Measurements from ENCODE around the gene RPL39. TPM values are rescaled to one million over a fixed set of nuclear protein-coding genes. Genes with fewer than 3 reads are reported as not detected.
"Not testable (repeated sequence)": the region's sequence is repeated elsewhere in the genome, so short reads cannot be mapped to it uniquely, and the experiment has no call there.

Gene RPL39
- total and polyA plus RNA-seq, 12 donors = 1,035 to 6,428 (median 1,087) TPM

DNA sequence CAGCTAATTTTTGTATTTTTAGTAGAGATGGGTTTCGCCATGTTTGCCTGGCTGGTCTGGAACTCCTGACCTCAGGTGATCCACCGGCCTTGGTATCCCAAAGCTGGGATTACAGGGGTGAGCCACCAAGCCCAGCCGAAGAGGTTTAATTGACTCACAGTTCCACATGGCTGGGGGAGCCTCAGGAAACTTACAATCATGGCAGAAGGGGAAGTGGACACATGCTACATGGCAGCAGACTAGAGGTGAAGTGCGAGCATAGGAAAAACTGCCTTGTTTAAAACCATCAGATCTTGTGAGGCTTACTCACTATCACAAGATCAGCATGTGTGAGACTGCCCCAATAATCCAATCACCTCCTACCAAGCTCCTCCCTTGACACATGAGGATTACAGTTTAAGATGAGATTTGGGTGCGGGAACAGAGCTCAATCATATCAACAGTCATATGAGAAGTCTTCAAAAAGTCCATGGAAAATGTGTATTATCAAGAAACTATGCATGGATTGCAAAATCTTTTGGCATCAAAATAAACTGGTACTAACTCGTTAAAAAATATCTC lies 25.8 kb upstream of the RPL39 start:
- H3K36me3 ChIP-seq = no peaks in the 10 kb centered on the region
- H3K4me3 ChIP-seq = no peak overlapping the region
- 83 to 88% methylated on average over 6 of the region's 6 CpGs for WGBS, 2 donors
- no peaks in the 10 kb centered on the region for H3K9me3 ChIP-seq
- no peak overlapping the region for H3K27ac ChIP-seq
- intact Hi-C loops (cut with DNase I) = no loop called here
- ATAC-seq (no peak), DNase-seq (no peak)
- H3K4me1 ChIP-seq = no peaks in the 10 kb centered on the region
- no peak for TF ChIP-seq CTCF (IDR thresholded peaks at IDR 0.05)
- no peaks in the 10 kb centered on the region for H3K27me3 ChIP-seq

- Histone ChIP-seq H3K4me1 (no peaks in the 10 kb centered on the region), H3K9me3 (no peaks in the 10 kb centered on the region), H3K27me3 (no peaks in the 10 kb centered on the region), H3K4me3 (no peak overlapping the region), H3K36me3 (no peaks in the 10 kb centered on the region), H3K27ac (no peak overlapping the region)
- DNase-seq (no peak), ATAC-seq (no peak)
- no peak for TF ChIP-seq CTCF (IDR thresholded peaks at IDR 0.05)
- intact Hi-C loops (cut with DNase I) = no loop called here
- WGBS, 2 donors = 77 to 84% methylated on average over 3 of the region's 3 CpGs
Measured at GRCh38 chrX:119816300-119816699, 24.9 kb upstream of the RPL39 start.

- Histone ChIP-seq H3K27me3 (no peaks in the 10 kb centered on the region), H3K36me3 (no peaks in the 10 kb centered on the region), H3K4me1 (no peaks in the 10 kb centered on the region), H3K9me3 (no peaks in the 10 kb centered on the region), H3K27ac (no peak overlapping the region), H3K4me3 (no peak overlapping the region)
- intact Hi-C loops (cut with DNase I) = no loop called here
- no peak for DNase-seq
- no peak for ATAC-seq
- no peak for TF ChIP-seq CTCF (IDR thresholded peaks at IDR 0.05)
- 56 to 82% methylated on average over 1 of the region's 1 CpG for whole genome bisulfite sequencing, 2 donors
Measured at GRCh38 chrX:119809185-119809666, 17.8 kb upstream of the RPL39 start.

DNA sequence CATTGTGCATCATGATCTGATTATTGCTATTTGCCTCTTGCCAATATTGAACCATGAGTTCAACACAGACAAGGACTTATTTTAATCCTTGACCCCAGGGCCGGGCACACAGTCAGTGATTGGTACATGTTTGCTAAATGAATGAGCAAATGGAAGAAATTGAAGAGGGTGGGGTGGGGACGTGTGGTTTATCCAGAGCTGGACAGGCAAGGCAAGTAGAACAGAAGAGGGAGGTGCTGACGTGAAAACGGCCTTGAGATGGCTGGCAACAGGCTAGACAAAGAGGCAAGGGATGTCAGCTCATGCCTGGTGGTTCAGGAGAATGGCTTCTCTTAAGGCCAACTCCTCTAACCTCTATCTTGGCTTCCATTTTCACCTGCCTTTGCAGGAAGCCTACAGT lies 17.0 kb upstream of the RPL39 start:
- H3K9me3 ChIP-seq; H3K27ac ChIP-seq; DNase-seq; H3K36me3 ChIP-seq; H3K4me1 ChIP-seq; ATAC-seq; intact Hi-C loops (cut with DNase I); H3K27me3 ChIP-seq; H3K4me3 ChIP-seq: not testable (repeated sequence)
- 20% methylated on average over 1 of the region's 4 CpGs; no CpG with 5 or more reads in 1 of the 2 donors for WGBS, 2 donors

DNA sequence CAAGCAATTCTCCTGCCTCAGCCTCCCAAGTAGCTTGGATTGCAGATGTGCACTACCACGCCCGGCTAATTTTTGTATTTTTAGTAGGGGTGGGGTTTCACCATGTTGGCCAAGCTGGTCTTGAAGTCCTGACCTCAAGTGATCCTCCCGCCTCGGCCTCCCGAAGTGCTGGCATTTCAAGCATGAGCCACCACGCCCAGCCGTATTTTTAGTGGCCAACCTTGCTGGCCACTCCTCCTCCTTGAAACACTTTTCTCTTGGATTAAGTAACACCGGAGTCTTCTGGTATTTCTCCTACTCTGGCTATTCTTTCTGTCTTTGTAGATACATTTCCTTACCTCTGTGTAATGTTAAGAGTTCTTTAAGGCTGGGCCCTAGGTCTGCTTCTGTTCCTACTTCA lies 11.1 kb upstream of the RPL39 start:
- 91 to 96% methylated on average over 8 of the region's 8 CpGs for WGBS, 2 donors
- intact Hi-C loops (cut with DNase I) = no loop called here
- H3K4me3 ChIP-seq = no peak overlapping the region
- no peak overlapping the region for H3K27ac ChIP-seq
- H3K36me3 ChIP-seq = no peaks in the 10 kb centered on the region
- no peaks in the 10 kb centered on the region for H3K9me3 ChIP-seq
- no peaks in the 10 kb centered on the region for H3K27me3 ChIP-seq
- ATAC-seq (no peak), DNase-seq (no peak)
- no peaks in the 10 kb centered on the region for H3K4me1 ChIP-seq
- no peak for TF ChIP-seq CTCF (IDR thresholded peaks at IDR 0.05)
